ENCODE measurements around the gene NRXN3. TPM values are rescaled to one million over a fixed set of nuclear protein-coding genes. Genes with fewer than 3 reads are reported as not detected.

NRXN3 gene
- polyA plus RNA-seq, 1 donor (not counting 4 experiments of a cell fraction or from before 2014, with no cell fraction given): 0.89 TPM

DNA sequence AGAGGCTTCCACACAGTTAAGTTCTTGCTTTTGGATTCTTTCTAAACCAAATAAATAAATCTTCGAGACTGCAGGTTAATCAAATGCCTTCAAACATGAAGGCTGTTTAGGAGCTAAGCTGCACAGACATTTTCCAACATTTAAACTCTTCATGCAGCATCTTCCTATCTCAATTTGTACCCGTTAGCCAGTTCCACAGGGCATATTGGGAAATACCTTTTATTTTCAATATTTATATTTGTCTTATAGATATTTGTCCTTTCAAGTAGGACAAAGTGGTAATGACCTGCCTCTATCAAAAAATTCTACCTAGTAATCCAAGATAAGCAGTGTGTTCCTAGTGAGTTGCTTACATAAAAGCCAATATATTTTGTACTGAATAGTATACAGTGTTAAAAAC is 1667.5 kb downstream of the NRXN3 start:
- dilution Hi-C loops (cut with MboI; ENCODE audit: extremely low pct_ligation_motif_present, low sequenced_read_pairs): no loop called here
- H3K4me2 ChIP-seq (ENCODE audit: control insufficient read depth, extremely low read depth, insufficient read depth, low read depth, low read length): no peak overlapping the region

GRCh38 chr14:79840103-79840502 is 1669.9 kb downstream of the NRXN3 start:
- no peaks in the 10 kb centered on the region for H3K36me3 ChIP-seq (ENCODE audit: control insufficient read depth in 2 of 2, extremely low read depth in 1 of 2, insufficient read depth in 2 of 2, low read length in 2 of 2)
- no peak overlapping the region for H3K27ac ChIP-seq (ENCODE audit: control insufficient read depth, insufficient read depth, low read length)
- no peaks in the 10 kb centered on the region for H3K9me3 ChIP-seq (ENCODE audit: control insufficient read depth, low read depth, low read length)
- H2AFZ ChIP-seq (ENCODE audit: control insufficient read depth, low read length): no peak overlapping the region
- H3K4me2 ChIP-seq (ENCODE audit: control insufficient read depth, extremely low read depth, insufficient read depth, low read depth, low read length): no peak overlapping the region
- no peaks in the 10 kb centered on the region for H3K79me2 ChIP-seq (ENCODE audit: control insufficient read depth, insufficient read depth, low read length)
- no peak for TF ChIP-seq EZH2 (IDR thresholded peaks at IDR 0.05; ENCODE audit: low read length)
- TF ChIP-seq, protein P1, sequence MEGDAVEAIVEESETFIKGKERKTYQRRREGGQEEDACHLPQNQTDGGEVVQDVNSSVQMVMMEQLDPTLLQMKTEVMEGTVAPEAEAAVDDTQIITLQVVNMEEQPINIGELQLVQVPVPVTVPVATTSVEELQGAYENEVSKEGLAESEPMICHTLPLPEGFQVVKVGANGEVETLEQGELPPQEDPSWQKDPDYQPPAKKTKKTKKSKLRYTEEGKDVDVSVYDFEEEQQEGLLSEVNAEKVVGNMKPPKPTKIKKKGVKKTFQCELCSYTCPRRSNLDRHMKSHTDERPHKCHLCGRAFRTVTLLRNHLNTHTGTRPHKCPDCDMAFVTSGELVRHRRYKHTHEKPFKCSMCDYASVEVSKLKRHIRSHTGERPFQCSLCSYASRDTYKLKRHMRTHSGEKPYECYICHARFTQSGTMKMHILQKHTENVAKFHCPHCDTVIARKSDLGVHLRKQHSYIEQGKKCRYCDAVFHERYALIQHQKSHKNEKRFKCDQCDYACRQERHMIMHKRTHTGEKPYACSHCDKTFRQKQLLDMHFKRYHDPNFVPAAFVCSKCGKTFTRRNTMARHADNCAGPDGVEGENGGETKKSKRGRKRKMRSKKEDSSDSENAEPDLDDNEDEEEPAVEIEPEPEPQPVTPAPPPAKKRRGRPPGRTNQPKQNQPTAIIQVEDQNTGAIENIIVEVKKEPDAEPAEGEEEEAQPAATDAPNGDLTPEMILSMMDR (optimal IDR thresholded peaks at IDR 0.05 in 1 of 3, IDR thresholded peaks at IDR 0.05 in 1 of 3, conservative IDR thresholded peaks at IDR 0.05 in 1 of 3; ENCODE audit: extremely low read depth in 1 of 3, insufficient read depth in 2 of 3, low read length in 3 of 3): no peak
- FAIRE-seq (no peak), DNase-seq (ENCODE audit: low read depth, low spot score) (no peak)
- H3K4me3 ChIP-seq (ENCODE audit: control insufficient read depth in 2 of 3, extremely low read depth in 1 of 3, insufficient read depth in 2 of 3, low read depth in 1 of 3, low read length in 3 of 3): no peak overlapping the region
- no peaks in the 10 kb centered on the region for H4K20me1 ChIP-seq (ENCODE audit: control insufficient read depth, extremely low read depth, insufficient read depth, low read length)
- H3K4me1 ChIP-seq (ENCODE audit: control insufficient read depth, extremely low read depth, insufficient read depth, low read length): no peaks in the 10 kb centered on the region
- H3K9me1 ChIP-seq (ENCODE audit: control insufficient read depth, extremely low read depth, insufficient read depth, low read length): no peaks in the 10 kb centered on the region
- dilution Hi-C loops (cut with MboI; ENCODE audit: extremely low pct_ligation_motif_present, low sequenced_read_pairs): no loop called here
- no peaks in the 10 kb centered on the region for H3K27me3 ChIP-seq (ENCODE audit: control insufficient read depth, extremely low read depth, insufficient read depth, low read length)
- H3K9ac ChIP-seq (ENCODE audit: control insufficient read depth, extremely low read depth, insufficient read depth, low read length): no peak overlapping the region

More for the DNA sequence above, 1667.5 kb downstream of the NRXN3 start:
- H3K27ac ChIP-seq (ENCODE audit: control insufficient read depth, insufficient read depth, low read length): no peak overlapping the region
- no peaks in the 10 kb centered on the region for H3K4me1 ChIP-seq (ENCODE audit: control insufficient read depth, extremely low read depth, insufficient read depth, low read length)
- FAIRE-seq: no peak
- H4K20me1 ChIP-seq (ENCODE audit: control insufficient read depth, extremely low read depth, insufficient read depth, low read length): no peaks in the 10 kb centered on the region
- TF ChIP-seq, protein P1 (optimal IDR thresholded peaks at IDR 0.05 in 1 of 3, IDR thresholded peaks at IDR 0.05 in 1 of 3, conservative IDR thresholded peaks at IDR 0.05 in 1 of 3; ENCODE audit: extremely low read depth in 1 of 3, insufficient read depth in 2 of 3, low read length in 3 of 3): no peak
- DNase-seq (ENCODE audit: low read depth, low spot score): no peak
- no peaks in the 10 kb centered on the region for H3K9me1 ChIP-seq (ENCODE audit: control insufficient read depth, extremely low read depth, insufficient read depth, low read length)
- H3K9me3 ChIP-seq (ENCODE audit: control insufficient read depth, low read depth, low read length): no peaks in the 10 kb centered on the region
- H2AFZ ChIP-seq (ENCODE audit: control insufficient read depth, low read length): no peak overlapping the region
- H3K27me3 ChIP-seq (ENCODE audit: control insufficient read depth, extremely low read depth, insufficient read depth, low read length): no peaks in the 10 kb centered on the region
- no peak overlapping the region for H3K4me3 ChIP-seq (ENCODE audit: control insufficient read depth in 2 of 3, extremely low read depth in 1 of 3, insufficient read depth in 2 of 3, low read depth in 1 of 3, low read length in 3 of 3)
- no peak overlapping the region for H3K9ac ChIP-seq (ENCODE audit: control insufficient read depth, extremely low read depth, insufficient read depth, low read length)
- no peaks in the 10 kb centered on the region for H3K79me2 ChIP-seq (ENCODE audit: control insufficient read depth, insufficient read depth, low read length)
- no peaks in the 10 kb centered on the region for H3K36me3 ChIP-seq (ENCODE audit: control insufficient read depth in 2 of 2, extremely low read depth in 1 of 2, insufficient read depth in 2 of 2, low read length in 2 of 2)
